K562 (cell line): Measurements from ENCODE around the gene SART3.

ENCODE experiments used
- CHD1 ChIP-seq: fragments of 200-600 bp; sonication (generic); IDR thresholded peaks from one replicate; pipeline ENCODE4 v1.6.1; 2012; ENCODE audit warnings: mild to moderate bottlenecking, moderate library complexity, low read length, inconsistent platforms
- CREM ChIP-seq: IDR thresholded peaks from 2 replicates; pipeline ENCODE4 v1.6.1; 2014; ENCODE audit warnings: antibody characterized with exemption, low read depth
- KLF6 ChIP-seq: fragments of 250-450 bp; sonication (Bioruptor Pico); IDR thresholded peaks from 2 replicates; pipeline ENCODE4 v1.4.0; 2020; ENCODE audit warnings: mild to moderate bottlenecking, moderate library complexity, borderline replicate concordance
- MCM7 ChIP-seq, 2 experiments: fragments of 450-650 bp; IDR thresholded peaks; 2 replicates each; pipeline ENCODE4 v1.6.1; 2016 to 2018
- NFRKB ChIP-seq: fragments of 450-650 bp; IDR thresholded peaks from 2 replicates; pipeline ENCODE4 v1.6.1; 2016; ENCODE audit warnings: low read depth
- RBM14 ChIP-seq: fragments of 200-400 bp; formaldehyde crosslinking; IDR thresholded peaks from 2 replicates; pipeline ENCODE4 v1.6.1; 2018; ENCODE audit warnings: low read depth, mild to moderate bottlenecking, low read length, moderate library complexity, borderline replicate concordance; ENCODE audit not compliant: insufficient read depth
- RBM39 ChIP-seq: fragments of 200-400 bp; formaldehyde crosslinking; optimal IDR thresholded peaks from 2 replicates; pipeline ENCODE3; 2018; ENCODE audit warnings: low read depth, low read length
- SOX6 ChIP-seq: fragments of 450-650 bp; IDR thresholded peaks from 2 replicates; pipeline ENCODE4 v1.6.1; 2014; ENCODE audit warnings: mild to moderate bottlenecking
- TAF1 ChIP-seq: IDR thresholded peaks from 2 replicates; pipeline ENCODE4 v1.6.1; 2011; ENCODE audit warnings: mild to moderate bottlenecking, low read length, moderate library complexity; ENCODE audit not compliant: insufficient read depth, control insufficient read depth, severe bottlenecking; ENCODE audit errors: extremely low read depth
- TF ChIP-seq, protein P1 (sequence below): sonication (generic); formaldehyde crosslinking; IDR thresholded peaks from 2 replicates; pipeline ENCODE4 v1.8.0; 2023; ENCODE audit warnings: missing genetic modification reagents, mild to moderate bottlenecking, borderline replicate concordance
- TF ChIP-seq, protein P2 (sequence below): fragments of 250-450 bp; sonication (Bioruptor Pico); IDR thresholded peaks from 2 replicates; pipeline ENCODE4 v1.5.0; 2020; ENCODE audit warnings: mild to moderate bottlenecking, borderline replicate concordance

DNA sequence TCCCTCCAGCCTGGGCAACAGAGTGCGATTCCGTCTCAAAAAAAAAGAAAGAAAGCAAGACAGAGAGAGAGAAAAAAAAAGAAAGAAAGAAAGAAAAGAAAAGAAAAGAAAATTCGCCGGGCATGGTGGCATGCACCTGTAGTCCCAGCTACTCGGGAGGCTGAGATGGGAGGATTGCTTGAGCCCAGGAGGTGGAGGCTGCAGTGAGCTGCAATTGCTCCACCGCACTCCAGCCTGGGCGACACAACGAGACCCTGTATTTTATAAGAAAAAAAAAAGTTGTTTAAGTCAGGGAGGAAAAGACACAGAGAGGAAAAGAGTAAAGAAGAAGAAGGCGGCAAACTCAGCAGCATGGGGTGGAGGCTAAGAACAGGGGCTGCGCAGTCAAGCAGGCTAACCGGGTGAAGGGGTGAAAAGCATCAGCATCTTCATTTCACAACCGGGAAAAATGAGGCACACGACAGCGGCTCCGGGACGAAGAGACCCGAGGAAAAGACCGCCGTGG is 46.5 kb downstream of the SART3 start:
- no peak for TF ChIP-seq TAF1
- TF ChIP-seq SOX6, result no peak
- TF ChIP-seq, protein P1, sequence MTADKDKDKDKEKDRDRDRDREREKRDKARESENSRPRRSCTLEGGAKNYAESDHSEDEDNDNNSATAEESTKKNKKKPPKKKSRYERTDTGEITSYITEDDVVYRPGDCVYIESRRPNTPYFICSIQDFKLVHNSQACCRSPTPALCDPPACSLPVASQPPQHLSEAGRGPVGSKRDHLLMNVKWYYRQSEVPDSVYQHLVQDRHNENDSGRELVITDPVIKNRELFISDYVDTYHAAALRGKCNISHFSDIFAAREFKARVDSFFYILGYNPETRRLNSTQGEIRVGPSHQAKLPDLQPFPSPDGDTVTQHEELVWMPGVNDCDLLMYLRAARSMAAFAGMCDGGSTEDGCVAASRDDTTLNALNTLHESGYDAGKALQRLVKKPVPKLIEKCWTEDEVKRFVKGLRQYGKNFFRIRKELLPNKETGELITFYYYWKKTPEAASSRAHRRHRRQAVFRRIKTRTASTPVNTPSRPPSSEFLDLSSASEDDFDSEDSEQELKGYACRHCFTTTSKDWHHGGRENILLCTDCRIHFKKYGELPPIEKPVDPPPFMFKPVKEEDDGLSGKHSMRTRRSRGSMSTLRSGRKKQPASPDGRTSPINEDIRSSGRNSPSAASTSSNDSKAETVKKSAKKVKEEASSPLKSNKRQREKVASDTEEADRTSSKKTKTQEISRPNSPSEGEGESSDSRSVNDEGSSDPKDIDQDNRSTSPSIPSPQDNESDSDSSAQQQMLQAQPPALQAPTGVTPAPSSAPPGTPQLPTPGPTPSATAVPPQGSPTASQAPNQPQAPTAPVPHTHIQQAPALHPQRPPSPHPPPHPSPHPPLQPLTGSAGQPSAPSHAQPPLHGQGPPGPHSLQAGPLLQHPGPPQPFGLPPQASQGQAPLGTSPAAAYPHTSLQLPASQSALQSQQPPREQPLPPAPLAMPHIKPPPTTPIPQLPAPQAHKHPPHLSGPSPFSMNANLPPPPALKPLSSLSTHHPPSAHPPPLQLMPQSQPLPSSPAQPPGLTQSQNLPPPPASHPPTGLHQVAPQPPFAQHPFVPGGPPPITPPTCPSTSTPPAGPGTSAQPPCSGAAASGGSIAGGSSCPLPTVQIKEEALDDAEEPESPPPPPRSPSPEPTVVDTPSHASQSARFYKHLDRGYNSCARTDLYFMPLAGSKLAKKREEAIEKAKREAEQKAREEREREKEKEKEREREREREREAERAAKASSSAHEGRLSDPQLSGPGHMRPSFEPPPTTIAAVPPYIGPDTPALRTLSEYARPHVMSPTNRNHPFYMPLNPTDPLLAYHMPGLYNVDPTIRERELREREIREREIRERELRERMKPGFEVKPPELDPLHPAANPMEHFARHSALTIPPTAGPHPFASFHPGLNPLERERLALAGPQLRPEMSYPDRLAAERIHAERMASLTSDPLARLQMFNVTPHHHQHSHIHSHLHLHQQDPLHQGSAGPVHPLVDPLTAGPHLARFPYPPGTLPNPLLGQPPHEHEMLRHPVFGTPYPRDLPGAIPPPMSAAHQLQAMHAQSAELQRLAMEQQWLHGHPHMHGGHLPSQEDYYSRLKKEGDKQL (CRISPR knock-in tag), result no peak
- no peak for TF ChIP-seq KLF6
- TF ChIP-seq, protein P2, sequence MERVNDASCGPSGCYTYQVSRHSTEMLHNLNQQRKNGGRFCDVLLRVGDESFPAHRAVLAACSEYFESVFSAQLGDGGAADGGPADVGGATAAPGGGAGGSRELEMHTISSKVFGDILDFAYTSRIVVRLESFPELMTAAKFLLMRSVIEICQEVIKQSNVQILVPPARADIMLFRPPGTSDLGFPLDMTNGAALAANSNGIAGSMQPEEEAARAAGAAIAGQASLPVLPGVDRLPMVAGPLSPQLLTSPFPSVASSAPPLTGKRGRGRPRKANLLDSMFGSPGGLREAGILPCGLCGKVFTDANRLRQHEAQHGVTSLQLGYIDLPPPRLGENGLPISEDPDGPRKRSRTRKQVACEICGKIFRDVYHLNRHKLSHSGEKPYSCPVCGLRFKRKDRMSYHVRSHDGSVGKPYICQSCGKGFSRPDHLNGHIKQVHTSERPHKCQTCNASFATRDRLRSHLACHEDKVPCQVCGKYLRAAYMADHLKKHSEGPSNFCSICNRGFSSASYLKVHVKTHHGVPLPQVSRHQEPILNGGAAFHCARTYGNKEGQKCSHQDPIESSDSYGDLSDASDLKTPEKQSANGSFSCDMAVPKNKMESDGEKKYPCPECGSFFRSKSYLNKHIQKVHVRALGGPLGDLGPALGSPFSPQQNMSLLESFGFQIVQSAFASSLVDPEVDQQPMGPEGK (CRISPR knock-in tag), result no peak
- no peak for TF ChIP-seq RBM39
- TF ChIP-seq CREM, result no peak
- no peak for TF ChIP-seq NFRKB
- no peak for TF ChIP-seq RBM14
- TF ChIP-seq MCM7 (IDR thresholded peaks at IDR 0.05), result no peak
- TF ChIP-seq CHD1, result no peak
